Globus pallidus (tissue), 1 donor: ENCODE data around the gene SATB2.

Experiments used
- DNase-seq: peaks from one replicate; pipeline ENCODE4 v3.0.0-alpha.2; 2015; ENCODE audit warnings: low spot score

SATB2 gene

DNA sequence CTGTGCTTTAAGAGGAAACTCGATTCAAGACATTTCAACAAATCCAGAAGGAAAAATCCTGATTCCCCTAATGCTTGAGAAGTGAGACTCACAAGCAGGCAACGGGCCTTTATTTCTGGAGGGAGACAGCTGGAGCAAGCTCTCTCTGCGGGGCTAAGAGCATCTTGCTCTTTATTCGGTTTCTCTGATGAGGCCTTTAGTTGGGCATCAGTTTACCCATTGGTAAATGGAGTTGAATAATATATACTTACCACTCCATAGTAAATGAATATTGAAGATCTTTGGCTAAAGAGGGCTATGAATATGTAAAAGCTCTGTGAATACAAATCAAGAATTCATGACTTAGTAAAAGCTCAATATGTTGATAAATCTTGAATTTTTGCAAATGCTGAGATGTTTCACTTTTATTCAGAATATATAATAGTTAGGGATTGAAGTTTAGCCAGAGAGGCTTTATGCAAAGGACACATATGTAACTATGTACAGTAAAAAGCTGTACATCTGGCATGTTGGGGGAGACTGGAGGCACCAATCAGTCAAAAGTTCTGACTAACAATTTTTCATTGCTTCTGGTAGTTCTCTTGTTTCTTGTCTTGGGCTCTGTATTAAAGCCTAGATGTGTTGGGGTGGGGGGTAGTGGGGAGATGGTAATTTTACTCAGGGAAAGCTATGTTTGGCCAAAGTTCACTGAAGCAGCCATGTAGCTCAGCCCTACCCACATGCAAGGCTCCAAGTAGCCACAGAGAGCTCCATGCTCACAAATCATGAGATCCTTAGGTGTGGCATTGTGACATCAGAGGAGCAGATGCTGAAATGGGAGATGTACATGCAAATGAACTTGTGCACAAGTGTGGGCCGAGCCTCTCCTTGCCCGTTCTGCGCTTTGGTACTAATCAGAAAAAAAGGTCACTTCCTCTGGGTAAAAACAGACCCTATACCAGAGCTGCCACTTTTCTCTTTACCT, 200.2 kb downstream of the SATB2 start:
- no peak for DNase-seq

DNA sequence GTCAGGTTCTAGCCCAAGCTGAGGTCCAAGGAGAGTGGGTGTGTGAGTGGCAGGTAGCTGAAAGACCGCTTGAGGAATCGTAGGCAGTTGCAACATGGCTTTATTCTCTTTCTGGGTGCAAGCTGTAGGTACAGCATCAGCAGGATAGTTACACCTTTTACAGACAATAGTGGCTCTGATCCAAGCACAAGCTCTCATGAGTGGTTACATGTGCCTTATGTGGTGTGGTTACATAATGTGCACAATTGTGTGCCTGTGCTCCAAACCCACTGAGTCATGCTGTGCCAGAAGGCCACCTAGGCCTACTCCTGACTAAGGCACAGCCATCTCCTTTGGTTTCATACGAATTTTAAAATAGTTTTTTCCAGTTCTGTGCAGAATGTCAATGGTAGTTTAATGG, 227.6 kb downstream of the SATB2 start:
- DNase-seq, result no peak

DNA sequence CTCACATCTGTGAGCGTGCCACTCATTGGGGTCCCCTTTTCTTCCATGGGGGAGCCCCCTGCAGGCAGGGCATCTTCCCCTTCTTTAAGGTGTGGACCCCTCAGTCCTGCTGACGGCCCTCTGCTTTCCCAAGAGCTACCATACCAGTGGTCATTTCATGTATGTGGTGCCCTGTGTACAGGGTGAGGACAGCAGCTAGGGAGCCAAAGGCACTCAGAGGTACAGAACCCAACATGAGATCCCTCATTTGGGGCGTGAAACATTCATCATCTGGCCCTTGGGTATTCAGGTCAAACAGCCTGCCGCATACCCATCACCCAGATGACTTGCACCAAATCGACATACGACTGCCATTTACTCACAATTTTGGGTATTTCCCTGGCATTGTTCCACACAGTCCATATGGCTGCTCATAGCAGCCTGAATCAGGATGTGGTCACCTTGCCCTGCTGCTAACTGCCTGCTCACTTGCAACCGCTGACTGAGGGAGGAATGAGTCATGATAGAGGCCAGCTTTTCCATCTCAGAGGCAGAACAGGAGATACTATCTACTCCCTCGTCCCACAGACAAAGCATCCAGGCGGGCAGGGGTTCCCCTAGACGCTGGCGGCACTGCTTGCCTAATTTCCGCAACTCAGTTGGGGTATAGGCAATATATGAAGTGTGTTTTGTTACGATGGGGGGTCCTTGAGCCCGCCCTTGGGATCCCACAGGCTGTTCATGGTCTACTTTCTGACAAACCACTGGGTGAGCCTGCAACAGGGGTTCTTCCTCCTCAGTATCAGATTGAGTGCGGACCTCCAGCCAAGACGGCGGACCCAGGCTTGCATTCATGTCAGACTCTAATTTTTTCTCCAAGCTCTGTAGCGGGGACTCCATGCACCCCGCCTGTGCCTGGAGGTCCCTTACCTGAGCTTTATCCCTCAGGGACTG, 228.6 kb downstream of the SATB2 start:
- no peak for DNase-seq

DNA sequence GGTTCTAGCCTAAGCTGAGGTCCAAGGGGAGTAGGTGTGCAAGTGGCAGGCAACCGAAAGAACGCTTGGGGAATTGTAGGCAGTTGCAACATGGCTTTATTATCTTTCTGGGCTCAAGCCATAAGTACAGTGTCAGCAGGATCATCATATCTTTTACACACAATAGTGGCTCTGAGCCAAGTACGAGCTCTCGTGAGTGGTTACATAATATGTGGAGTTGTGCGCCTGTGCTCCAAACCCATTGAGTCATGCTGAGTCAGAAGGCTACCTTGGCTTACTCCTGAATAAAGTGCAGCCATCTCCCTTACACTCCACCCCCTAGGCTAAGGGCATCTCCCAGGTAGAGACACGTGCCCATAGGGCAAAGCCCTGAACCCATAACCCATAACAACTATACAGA, 233.9 kb downstream of the SATB2 start:
- DNase-seq, result no peak

DNA sequence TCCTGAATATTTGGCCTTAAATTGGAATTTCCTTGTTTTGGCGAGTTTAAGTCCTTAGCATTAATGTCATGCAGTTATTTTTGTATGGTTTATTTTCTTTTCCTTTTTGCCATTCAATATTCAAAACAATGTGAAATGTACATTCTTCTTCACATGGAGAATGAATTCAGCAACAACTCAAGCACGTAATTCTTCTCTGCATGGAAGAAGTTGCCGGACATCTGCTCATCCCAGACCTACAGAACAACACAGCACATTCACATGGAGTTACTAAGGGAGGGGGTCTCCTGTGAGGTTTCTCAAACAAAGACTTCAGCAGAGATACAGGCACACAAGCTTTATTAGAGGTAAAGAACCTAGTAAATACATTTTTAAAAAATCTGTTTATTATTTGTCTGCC, 236.8 kb downstream of the SATB2 start:
- no peak for DNase-seq

DNA sequence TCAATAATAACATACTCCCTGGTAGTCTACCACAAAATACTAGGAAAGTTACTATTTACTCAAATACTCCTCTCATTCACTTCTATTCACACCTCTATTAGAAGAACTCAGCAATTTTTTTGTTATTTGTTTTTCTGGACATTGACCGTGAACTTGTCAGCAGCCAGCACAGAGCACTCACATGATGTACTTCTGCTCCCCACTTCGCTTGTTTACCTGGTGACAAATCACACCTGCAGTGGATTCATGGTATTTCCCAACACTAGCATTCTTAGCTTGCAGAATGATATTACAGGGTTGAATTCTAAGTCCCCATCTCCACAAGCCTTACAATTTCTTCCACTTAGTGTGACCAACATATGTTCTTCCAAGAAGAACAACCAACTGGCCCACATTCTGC, 238.2 kb downstream of the SATB2 start:
- DNase-seq, result no peak
